ENCODE data around the gene TUBA1A.
"Not testable (repeated sequence)": the region's sequence is repeated elsewhere in the genome, so short reads cannot be mapped to it uniquely, and the experiment has no call there.

- not testable (repeated sequence) for TF ChIP-seq ZBTB8A, CTCF (tag by site-specific recombination; IDR thresholded peaks at IDR 0.05)
Measured at GRCh38 chr12:49161901-49162300, 27.0 kb downstream of the TUBA1A start.
